Common myeloid progenitor, CD34-positive (primary cell): ENCODE measurements around the gene TRPC6.

ENCODE experiments used
- CTCF ChIA-PET: fragments of 350-600 bp; sonication (Branson Sonifier 250); formaldehyde crosslinking; loops from one replicate; lab custom pipeline; 2021; ENCODE audit warnings: antibody characterized with exemption; lab: Charles Lee
- POLR2A ChIA-PET: fragments of 350-600 bp; sonication (Branson Sonifier 250); formaldehyde crosslinking; loops from one replicate; lab custom pipeline; 2021; ENCODE audit warnings: antibody characterized with exemption; lab: Charles Lee
- DNase-seq, 3 donors: peaks; one replicate each; pipeline versions ENCODE4 v3.0.0 to v3.0.0-alpha.2; 2013
- H3K27ac ChIP-seq, 2 experiments: 1 replicate in 1 of 2; 2 replicates in 1 of 2; pipeline ENCODE4 v1.7.0; 2013; ENCODE audit warnings: inconsistent platforms in 2 of 2, low read length in 2 of 2, mild to moderate bottlenecking in 2 of 2, low read depth in 1 of 2, moderate library complexity in 1 of 2; ENCODE audit not compliant: severe bottlenecking in 2 of 2, insufficient read depth in 1 of 2, poor library complexity in 1 of 2
- H3K27me3 ChIP-seq, 5 experiments: replicated peaks in 2 of 5; 1 replicate in 3 of 5; 2 replicates in 2 of 5; pipeline versions ENCODE4 v1.6.1 to v1.7.0; 2013; ENCODE audit warnings: low read length in 4 of 5, mild to moderate bottlenecking in 2 of 5, moderate library complexity in 2 of 5, inconsistent platforms in 1 of 5; ENCODE audit not compliant: insufficient read depth in 5 of 5, control insufficient read depth in 4 of 5
- H3K36me3 ChIP-seq, 4 experiments: 1 replicate in 2 of 4; 2 replicates in 2 of 4; pipeline versions ENCODE4 v1.6.1 to v1.7.0; 2013; ENCODE audit warnings: low read length in 3 of 4, control low read depth in 1 of 4, mild to moderate bottlenecking in 1 of 4; ENCODE audit not compliant: control insufficient read depth in 4 of 4, insufficient read depth in 4 of 4
- H3K4me1 ChIP-seq, 4 experiments: 1 replicate in 3 of 4; 2 replicates in 1 of 4; pipeline versions ENCODE4 v1.6.1 to v1.7.1; 2013; ENCODE audit warnings: low read length in 3 of 4, mild to moderate bottlenecking in 3 of 4, control low read depth in 1 of 4, inconsistent platforms in 1 of 4, moderate library complexity in 1 of 4; ENCODE audit not compliant: control insufficient read depth in 4 of 4, insufficient read depth in 4 of 4; ENCODE audit errors: control extremely low read depth in 1 of 4
- H3K4me3 ChIP-seq, 7 experiments: 1 replicate in 4 of 7; 2 replicates in 3 of 7; pipeline versions ENCODE4 v1.5.1 to v1.7.0; 2013; ENCODE audit warnings: mild to moderate bottlenecking in 7 of 7, low read length in 6 of 7, moderate library complexity in 6 of 7, inconsistent platforms in 2 of 7, low read depth in 2 of 7, control low read depth in 1 of 7; ENCODE audit not compliant: insufficient read depth in 4 of 7, control insufficient read depth in 1 of 7; ENCODE audit errors: extremely low read depth in 1 of 7
- H3K9me3 ChIP-seq, 5 experiments: 1 replicate in 4 of 5; 2 replicates in 1 of 5; pipeline versions ENCODE4 v1.6.1 to v1.7.1; 2013; ENCODE audit warnings: low read length in 4 of 5, mild to moderate bottlenecking in 2 of 5, inconsistent platforms in 1 of 5, low read depth in 1 of 5, moderate library complexity in 1 of 5; ENCODE audit not compliant: control insufficient read depth in 4 of 5, insufficient read depth in 2 of 5; ENCODE audit errors: control extremely low read depth in 1 of 5
- WGBS: methylation state at CpG from one replicate; pipeline ENCODE4 v1.1.5; 2013; ENCODE audit not compliant: insufficient coverage; 5-methylcytosine and 5-hydroxymethylcytosine counted together

TRPC6 gene

GRCh38 chr11:101584655-101585054 lies 848 bp upstream of the TRPC6 start:
- Histone ChIP-seq H3K27ac (no peak overlapping the region), H3K36me3 (no peaks in the 10 kb centered on the region), H3K9me3 (peaks cover under 1 to 8% (median 3%) of the 10 kb centered on the region in 5 experiments), H3K27me3 (peaks cover 0 to 58% (median 27%) of the 10 kb centered on the region in 5 experiments), H3K4me3 (no peak overlapping the region), H3K4me1 (peaks cover 0 to 12% (median 2%) of the 10 kb centered on the region in 4 experiments)
- POLR2A ChIA-PET = no interaction called here
- no peak for DNase-seq
- WGBS = 85% methylated on average over 1 of the region's 2 CpGs
- CTCF ChIA-PET = no interaction called here

DNA sequence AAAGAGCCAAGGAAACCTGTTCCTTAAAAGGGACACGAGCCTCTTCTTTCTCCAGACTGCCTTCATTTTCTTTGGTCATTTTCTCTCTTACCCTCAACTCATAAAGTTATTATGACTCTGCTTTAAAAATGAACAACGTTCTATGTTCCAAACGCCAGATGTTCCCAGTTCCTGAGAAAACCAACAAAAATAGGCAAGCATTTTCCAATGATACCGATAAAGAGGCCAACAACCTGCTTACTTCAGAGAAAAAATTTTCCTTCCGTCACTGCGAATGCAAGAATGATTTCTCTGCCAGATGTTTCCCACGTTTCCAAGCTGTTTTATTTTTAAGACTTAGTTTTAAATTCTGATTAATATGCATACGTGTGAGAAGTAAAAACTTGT lies 315 bp upstream of the TRPC6 start:
- CTCF ChIA-PET = no interaction called here
- peaks cover 0 to 12% (median 2%) of the 10 kb centered on the region in 4 experiments for H3K4me1 ChIP-seq

GRCh38 chr11:101582989-101583250 lies 887 bp downstream of the TRPC6 start:
- CTCF ChIA-PET = no interaction called here
- H3K27ac ChIP-seq = no peak overlapping the region
- DNase-seq = peak in 2 of 3 donors; percentile 3 to 36
- POLR2A ChIA-PET = no interaction called here
- peak overlapping the region in 6 of 7 experiments; percentile 28 to 66 (median 46) for H3K4me3 ChIP-seq
- peaks cover 0 to 12% (median 2%) of the 10 kb centered on the region in 4 experiments for H3K4me1 ChIP-seq
- H3K9me3 ChIP-seq = peaks cover 3 to 9% (median 4%) of the 10 kb centered on the region in 5 experiments
- peaks cover 0 to 58% (median 27%) of the 10 kb centered on the region in 5 experiments for H3K27me3 ChIP-seq
- H3K36me3 ChIP-seq = no peaks in the 10 kb centered on the region
- WGBS = 0% methylated on average over 6 of the region's 19 CpGs

More for the DNA sequence above, 315 bp upstream of the TRPC6 start:
- Histone ChIP-seq H3K4me3 (peak overlapping the region in 2 of 7 experiments; percentile 63 to 66), H3K27ac (no peak overlapping the region), H3K36me3 (no peaks in the 10 kb centered on the region), H3K27me3 (peaks cover 0 to 58% (median 27%) of the 10 kb centered on the region in 5 experiments), H3K9me3 (peaks cover 3 to 9% (median 4%) of the 10 kb centered on the region in 5 experiments)
- no peak for DNase-seq
- POLR2A ChIA-PET = no interaction called here
- WGBS = 30% methylated on average over 4 of the region's 8 CpGs

GRCh38 chr11:101582236-101582988 lies 1.4 kb downstream of the TRPC6 start:
- no peaks in the 10 kb centered on the region for H3K36me3 ChIP-seq
- ChIA-PET CTCF (no interaction called here), POLR2A (no interaction called here)
- 4% methylated on average over 25 of the region's 35 CpGs for WGBS
- peaks cover 3 to 9% (median 4%) of the 10 kb centered on the region in 5 experiments for H3K9me3 ChIP-seq
- DNase-seq = peak; percentile 26 to 80 (median 53)
- H3K27ac ChIP-seq = no peak overlapping the region
- peak overlapping the region in 4 of 7 experiments; percentile 28 to 66 (median 56) for H3K4me3 ChIP-seq
- H3K27me3 ChIP-seq = peaks cover 0 to 55% (median 25%) of the 10 kb centered on the region in 5 experiments
- H3K4me1 ChIP-seq = peaks cover 0 to 12% (median 2%) of the 10 kb centered on the region in 4 experiments

DNA sequence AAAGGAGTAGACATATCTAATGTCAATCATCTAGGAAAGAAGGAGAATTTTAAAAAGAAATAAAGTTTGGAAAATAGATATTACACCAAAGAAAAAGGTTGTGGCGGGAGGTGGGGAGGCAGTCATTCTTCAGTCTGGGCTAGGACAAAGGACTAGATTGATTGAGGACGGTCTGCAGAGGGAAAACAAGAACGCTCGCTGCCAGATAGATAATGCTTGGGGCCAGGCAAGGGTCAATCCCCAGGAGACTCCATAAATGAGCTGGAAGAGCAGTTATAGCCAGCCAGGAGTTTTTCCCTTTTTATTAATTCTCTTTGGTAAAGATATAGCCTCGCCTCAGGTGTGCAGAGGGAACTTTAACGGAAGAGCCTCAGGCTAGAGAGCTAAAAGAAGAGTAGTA lies 6.3 kb downstream of the TRPC6 start:
- POLR2A ChIA-PET = no interaction called here
- DNase-seq = no peak
- Histone ChIP-seq H3K27me3 (peaks cover 0 to 24% (median 6%) of the 10 kb centered on the region in 5 experiments), H3K36me3 (no peaks in the 10 kb centered on the region), H3K27ac (no peak overlapping the region), H3K4me1 (peaks cover 0 to 4% (median 0%) of the 10 kb centered on the region in 4 experiments), H3K4me3 (no peak overlapping the region), H3K9me3 (peaks cover 0 to 5% (median 3%) of the 10 kb centered on the region in 5 experiments)
- CTCF ChIA-PET = no interaction called here
- 96% methylated on average over 4 of the region's 6 CpGs for WGBS

DNA sequence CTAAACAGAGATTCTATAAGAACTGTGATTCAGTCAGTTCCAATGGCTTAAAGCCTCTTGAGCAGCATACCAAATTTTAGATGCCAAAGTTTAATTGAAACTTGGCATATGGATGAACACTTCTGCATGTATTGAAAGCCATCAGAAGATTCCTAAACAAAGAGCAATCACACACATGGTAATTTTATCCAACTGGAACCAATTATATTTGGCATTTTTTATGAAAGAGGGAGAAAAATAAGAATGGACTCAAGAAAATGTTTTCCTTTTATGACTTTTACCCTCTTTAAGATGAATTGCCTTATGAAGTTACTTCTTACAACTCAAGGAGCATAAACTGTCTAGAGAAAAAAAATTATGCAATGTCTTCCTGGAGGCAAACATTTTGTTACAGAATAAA lies 7.4 kb downstream of the TRPC6 start:
- no peak for DNase-seq
- Histone ChIP-seq H3K4me1 (no peaks in the 10 kb centered on the region), H3K9me3 (peaks cover 0 to 5% (median 3%) of the 10 kb centered on the region in 5 experiments), H3K27ac (no peak overlapping the region), H3K36me3 (no peaks in the 10 kb centered on the region), H3K4me3 (no peak overlapping the region), H3K27me3 (peaks cover 0 to 14% (median 0%) of the 10 kb centered on the region in 5 experiments)
- ChIA-PET POLR2A (no interaction called here), CTCF (no interaction called here)

DNA sequence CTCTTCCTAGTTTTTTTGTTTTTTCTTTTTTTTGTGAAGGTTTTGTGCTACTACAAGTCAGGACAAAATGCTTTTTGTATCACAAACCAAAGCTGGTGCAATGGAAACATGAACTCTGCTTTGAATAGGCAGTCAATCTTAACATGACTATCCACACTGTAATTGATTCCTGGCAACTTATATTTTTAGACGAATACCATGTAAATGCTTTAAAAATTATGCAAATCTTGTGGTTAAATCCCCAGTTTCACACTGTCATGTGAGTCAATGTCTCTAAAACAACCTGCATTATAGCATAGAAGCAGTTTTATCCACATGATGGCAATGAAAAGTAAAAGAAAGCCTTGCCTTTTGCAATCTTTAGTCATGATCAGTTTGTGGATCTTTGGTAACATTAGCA lies 8.9 kb downstream of the TRPC6 start:
- peaks cover 0 to 6% (median 0%) of the 10 kb centered on the region in 5 experiments for H3K27me3 ChIP-seq
- peaks cover 0 to 4% (median 2%) of the 10 kb centered on the region in 5 experiments for H3K9me3 ChIP-seq
- no peak for DNase-seq
- H3K4me3 ChIP-seq = no peak overlapping the region
- no peak overlapping the region for H3K27ac ChIP-seq
- ChIA-PET CTCF (no interaction called here), POLR2A (no interaction called here)
- no peaks in the 10 kb centered on the region for H3K36me3 ChIP-seq
- no peaks in the 10 kb centered on the region for H3K4me1 ChIP-seq
- no CpG with 5 or more reads among the region's 1 CpG for WGBS
